Muscle layer of duodenum (tissue), 2 donors: ENCODE measurements around the gene S100A13.

ENCODE experiments used
- H3K27ac ChIP-seq: one replicate; pipeline ENCODE4 v1.7.0; 2013; ENCODE audit warnings: mild to moderate bottlenecking, low read length
- H3K27me3 ChIP-seq: one replicate; pipeline ENCODE4 v1.7.0; 2013; ENCODE audit warnings: low read depth, mild to moderate bottlenecking, control low read depth, low read length
- H3K36me3 ChIP-seq, 2 donors: one replicate each; pipeline ENCODE4 v1.7.0; 2013; ENCODE audit warnings: low read length in 2 of 2, control low read depth in 1 of 2, mild to moderate bottlenecking in 1 of 2; ENCODE audit not compliant: insufficient read depth in 2 of 2, control insufficient read depth in 1 of 2
- H3K4me1 ChIP-seq, 2 donors: one replicate each; pipeline ENCODE4 v1.7.0; 2013; ENCODE audit warnings: low read length in 2 of 2, mild to moderate bottlenecking in 2 of 2, control low read depth in 1 of 2, moderate library complexity in 1 of 2; ENCODE audit not compliant: insufficient read depth in 2 of 2, control insufficient read depth in 1 of 2
- H3K4me3 ChIP-seq, 2 donors: one replicate each; pipeline ENCODE4 v1.7.0; 2013; ENCODE audit warnings: low read length in 2 of 2, low read depth in 1 of 2, mild to moderate bottlenecking in 1 of 2
- H3K9me3 ChIP-seq, 2 donors: one replicate each; pipeline ENCODE4 v1.7.0; 2013; ENCODE audit warnings: low read length in 2 of 2, control low read depth in 1 of 2, mild to moderate bottlenecking in 1 of 2; ENCODE audit not compliant: control insufficient read depth in 1 of 2
- donor health status: healthy.

Gene S100A13

GRCh38 chr1:153661111-153661708 lies 33.9 kb upstream of the S100A13 start:
- Histone ChIP-seq H3K27me3 (no peaks in the 10 kb centered on the region), H3K27ac (no peak overlapping the region), H3K36me3 (peaks cover 47 to 55% of the 10 kb centered on the region in 2 donors), H3K4me3 (no peak overlapping the region), H3K9me3 (no peaks in the 10 kb centered on the region), H3K4me1 (peaks cover 7 to 11% of the 10 kb centered on the region in 2 donors)

- peaks cover 7 to 11% of the 10 kb centered on the region in 2 donors for H3K4me1 ChIP-seq
- H3K4me3 ChIP-seq, result peak overlapping the region; percentile 88 to 96
- H3K9me3 ChIP-seq, result no peaks in the 10 kb centered on the region
- H3K36me3 ChIP-seq, result peaks cover 33 to 39% of the 10 kb centered on the region in 2 donors
- no peak overlapping the region for H3K27ac ChIP-seq
- no peaks in the 10 kb centered on the region for H3K27me3 ChIP-seq
Observed at GRCh38 chr1:153659656-153660055, 32.4 kb upstream of the S100A13 start.

GRCh38 chr1:153659175-153659534 lies 31.9 kb upstream of the S100A13 start:
- peak overlapping the region; percentile 88 to 96 for H3K4me3 ChIP-seq
- peak overlapping the region; percentile 86 for H3K27ac ChIP-seq
- H3K36me3 ChIP-seq, result peaks cover 29 to 34% of the 10 kb centered on the region in 2 donors
- peaks cover 7 to 11% of the 10 kb centered on the region in 2 donors for H3K4me1 ChIP-seq
- H3K9me3 ChIP-seq, result no peaks in the 10 kb centered on the region
- H3K27me3 ChIP-seq, result no peaks in the 10 kb centered on the region

- H3K27ac ChIP-seq, result peak within 1 kb of the TSS; percentile 86
- H3K36me3 ChIP-seq, result peaks cover 24 to 29% of the 10 kb centered on the region in 2 donors
- peak within 1 kb of the TSS; percentile 88 to 96 for H3K4me3 ChIP-seq
- H3K4me1 ChIP-seq, result peaks cover 7 to 11% of the 10 kb centered on the region in 2 donors
- no peaks in the 10 kb centered on the region for H3K27me3 ChIP-seq
- H3K9me3 ChIP-seq, result no peaks in the 10 kb centered on the region
Observed at GRCh38 chr1:153658400-153659174, 31.3 kb upstream of the S100A13 start, which contains the start of gene SNAPIN. Gene SNAPIN, plus strand, starts transcription at chr1:153658703. Its CDS starts 41 bp downstream, at chr1:153658744.

- H3K27ac ChIP-seq, result no peak overlapping the region
Observed at GRCh38 chr1:153655333-153655732, 28.0 kb upstream of the S100A13 start.

GRCh38 chr1:153652805-153653500 lies 25.6 kb upstream of the S100A13 start:
- no peak overlapping the region for H3K4me3 ChIP-seq
- no peak overlapping the region for H3K27ac ChIP-seq
- no peaks in the 10 kb centered on the region for H3K36me3 ChIP-seq
- no peaks in the 10 kb centered on the region for H3K27me3 ChIP-seq
- H3K4me1 ChIP-seq, result no peaks in the 10 kb centered on the region
- no peaks in the 10 kb centered on the region for H3K9me3 ChIP-seq

More at GRCh38 chr1:153655333-153655732, 28.0 kb upstream of the S100A13 start:
- no peaks in the 10 kb centered on the region for H3K9me3 ChIP-seq
- no peaks in the 10 kb centered on the region for H3K27me3 ChIP-seq
- no peaks in the 10 kb centered on the region for H3K36me3 ChIP-seq
- H3K4me3 ChIP-seq, result no peak overlapping the region
- peaks cover 7 to 11% of the 10 kb centered on the region in 2 donors for H3K4me1 ChIP-seq

- peaks cover 4 to 6% of the 10 kb centered on the region in 2 donors for H3K36me3 ChIP-seq
- H3K4me3 ChIP-seq, result no peak overlapping the region
- no peaks in the 10 kb centered on the region for H3K4me1 ChIP-seq
- H3K9me3 ChIP-seq, result no peaks in the 10 kb centered on the region
- H3K27ac ChIP-seq, result no peak overlapping the region
- H3K27me3 ChIP-seq, result no peaks in the 10 kb centered on the region
Observed at GRCh38 chr1:153651771-153652170, 24.5 kb upstream of the S100A13 start.

- Histone ChIP-seq H3K27me3 (no peaks in the 10 kb centered on the region), H3K4me3 (no peak overlapping the region), H3K4me1 (no peaks in the 10 kb centered on the region), H3K9me3 (no peaks in the 10 kb centered on the region), H3K36me3 (peaks cover 15 to 21% of the 10 kb centered on the region in 2 donors), H3K27ac (no peak overlapping the region)
Observed at GRCh38 chr1:153649863-153650235, 22.5 kb upstream of the S100A13 start.

GRCh38 chr1:153649137-153649862 lies 22.0 kb upstream of the S100A13 start:
- no peak overlapping the region for H3K27ac ChIP-seq
- H3K4me3 ChIP-seq, result no peak overlapping the region
- no peaks in the 10 kb centered on the region for H3K27me3 ChIP-seq
- H3K36me3 ChIP-seq, result peaks cover 19 to 27% of the 10 kb centered on the region in 2 donors
- H3K4me1 ChIP-seq, result no peaks in the 10 kb centered on the region
- no peaks in the 10 kb centered on the region for H3K9me3 ChIP-seq

- H3K27ac ChIP-seq, result no peak overlapping the region
- H3K9me3 ChIP-seq, result no peaks in the 10 kb centered on the region
- peaks cover 31 to 39% of the 10 kb centered on the region in 2 donors for H3K36me3 ChIP-seq
- H3K27me3 ChIP-seq, result no peaks in the 10 kb centered on the region
- peaks cover 0 to 4% of the 10 kb centered on the region in 2 donors for H3K4me1 ChIP-seq
- no peak overlapping the region for H3K4me3 ChIP-seq
Observed at GRCh38 chr1:153648000-153648643, 20.8 kb upstream of the S100A13 start.
